Epithelial cell of proximal tubule (primary cell): ENCODE measurements around the gene SUSD1. TPM values are rescaled to one million over a fixed set of nuclear protein-coding genes. Genes with fewer than 3 reads are reported as not detected.

Experiments used
- DNase-seq: peaks from one replicate; pipeline ENCODE4 v3.0.0-alpha.2; 2011; ENCODE audit warnings: low read depth
- H3K4me3 ChIP-seq: 2 replicates; pipeline ENCODE4 v1.5.1; 2011; ENCODE audit warnings: low read depth, mild to moderate bottlenecking, low read length
- CTCF ChIP-seq: conservative IDR thresholded peaks from 2 replicates; pipeline ENCODE4 v1.5.1; 2012; ENCODE audit warnings: low read depth, mild to moderate bottlenecking, low read length
- total RNA-seq: library from RNA; depleted of rRNA; stranded (reverse); fragments of >200 nt; gene quantifications from 2 replicates; pipeline ENCODE4 v1.2.3, GENCODE V29; 2015

SUSD1 gene
- total RNA-seq, 1 donor from 2014 or later, result 37.4 TPM

DNA sequence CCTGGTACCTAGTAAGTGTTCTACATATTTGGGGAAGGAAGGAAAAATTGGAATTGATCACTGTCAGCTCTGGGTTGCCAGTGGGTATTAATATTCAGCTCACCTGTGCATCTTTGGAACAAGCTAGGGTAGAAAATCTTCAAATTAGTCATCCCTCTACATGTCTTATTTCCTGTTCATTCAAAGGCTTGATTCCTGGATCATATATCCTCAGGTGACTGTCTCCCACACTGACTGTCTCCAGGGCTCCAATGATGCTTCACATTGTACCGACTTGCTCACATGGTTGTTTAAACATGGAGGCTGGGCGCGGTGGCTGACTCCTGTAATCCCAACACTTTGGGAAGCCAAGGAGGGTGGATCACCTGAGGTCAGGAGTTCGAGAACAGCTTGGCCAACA is 11.6 kb upstream of the SUSD1 start:
- no peak for TF ChIP-seq CTCF
- DNase-seq, result no peak
- H3K4me3 ChIP-seq, result no peak overlapping the region

GRCh38 chr9:112184946-112185345 is 9.8 kb upstream of the SUSD1 start:
- no peak for TF ChIP-seq CTCF
- H3K4me3 ChIP-seq, result no peak overlapping the region
- DNase-seq, result no peak

DNA sequence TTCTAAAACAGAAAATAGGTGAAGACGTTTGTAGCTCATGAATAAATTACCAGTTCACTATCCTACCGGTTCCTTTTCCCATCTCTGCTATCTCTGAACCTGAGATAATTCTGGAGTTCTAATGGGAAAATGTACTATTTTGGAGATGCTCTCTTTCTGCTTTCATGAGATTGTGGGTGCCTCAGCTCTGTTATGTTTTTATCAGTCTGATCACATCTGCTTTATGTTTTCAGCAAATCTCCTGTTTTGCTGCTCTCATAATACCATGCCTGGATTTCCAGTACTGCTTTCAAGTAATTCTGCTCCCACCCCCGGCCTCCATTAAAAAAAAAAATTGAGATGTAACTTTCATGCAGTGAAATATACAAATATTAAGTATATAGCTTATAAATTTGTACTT is 9.1 kb upstream of the SUSD1 start:
- no peak overlapping the region for H3K4me3 ChIP-seq
- TF ChIP-seq CTCF, result no peak
- no peak for DNase-seq

DNA sequence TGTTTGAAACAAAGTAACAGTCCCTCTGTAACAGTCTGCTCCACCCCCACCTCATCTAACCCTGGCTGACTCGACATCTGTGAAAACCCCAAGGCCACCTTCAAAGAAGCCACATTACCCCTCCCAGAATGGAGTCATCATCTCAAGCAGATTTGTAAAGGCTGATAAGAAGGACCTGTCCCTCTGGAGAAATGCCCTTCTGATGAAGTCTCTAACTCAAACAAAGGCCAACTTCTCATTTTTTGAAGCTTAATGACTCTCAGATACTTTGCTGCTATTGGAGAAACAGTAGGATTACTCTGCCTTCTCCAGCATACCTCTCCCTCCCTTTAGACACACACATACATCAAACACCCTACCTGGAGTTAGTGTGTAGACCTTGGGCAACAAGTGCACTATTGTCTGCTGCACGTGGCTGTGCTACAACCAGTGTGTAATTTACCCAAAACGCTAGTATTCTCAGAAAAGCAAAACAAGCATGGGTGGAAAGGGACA is 5.3 kb upstream of the SUSD1 start:
- TF ChIP-seq CTCF, result no peak
- no peak for DNase-seq

DNA sequence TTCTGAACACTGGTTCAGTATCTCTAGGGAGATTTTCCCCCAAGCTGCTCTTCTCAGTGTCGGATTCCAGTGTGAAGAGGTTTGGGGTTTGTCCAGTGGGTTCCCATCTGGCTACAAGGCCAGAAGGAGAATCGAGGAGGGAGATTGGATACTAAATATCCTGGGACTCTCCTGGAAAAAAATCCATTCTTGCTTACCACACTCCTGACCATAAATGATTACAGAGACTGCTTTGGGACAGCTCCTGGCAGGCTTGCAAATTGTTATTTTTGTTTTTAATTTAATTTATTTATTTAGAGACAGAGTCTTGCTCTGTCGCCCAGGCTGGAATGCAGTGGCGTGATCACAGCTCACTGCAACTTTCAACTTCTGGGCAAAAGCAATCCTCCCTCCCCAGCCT is 4.7 kb upstream of the SUSD1 start:
- no peak for DNase-seq
- TF ChIP-seq CTCF, result no peak
- H3K4me3 ChIP-seq, result no peak overlapping the region

More for the DNA sequence above, 5.3 kb upstream of the SUSD1 start:
- no peak overlapping the region for H3K4me3 ChIP-seq

DNA sequence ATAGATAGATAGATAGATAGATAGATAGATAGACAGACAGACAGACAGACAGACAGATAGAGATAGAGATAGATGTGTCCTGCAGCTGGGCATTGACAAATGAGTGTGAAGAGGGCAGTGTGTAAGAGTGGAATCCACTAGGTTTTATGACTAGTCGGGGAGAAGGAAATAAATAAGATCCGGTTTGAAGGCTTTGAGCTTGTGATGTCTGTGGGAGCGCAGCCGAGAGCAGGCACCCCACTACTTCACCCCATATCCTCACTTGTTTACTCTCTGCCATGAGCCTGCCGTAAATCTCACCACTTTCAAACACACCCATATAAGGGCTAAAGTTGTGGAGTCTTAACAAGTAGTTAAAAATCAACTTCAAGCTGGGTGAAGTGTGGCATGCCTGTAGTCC is 1.4 kb upstream of the SUSD1 start:
- no peak overlapping the region for H3K4me3 ChIP-seq
- no peak for TF ChIP-seq CTCF
- peak; percentile 66 for DNase-seq

DNA sequence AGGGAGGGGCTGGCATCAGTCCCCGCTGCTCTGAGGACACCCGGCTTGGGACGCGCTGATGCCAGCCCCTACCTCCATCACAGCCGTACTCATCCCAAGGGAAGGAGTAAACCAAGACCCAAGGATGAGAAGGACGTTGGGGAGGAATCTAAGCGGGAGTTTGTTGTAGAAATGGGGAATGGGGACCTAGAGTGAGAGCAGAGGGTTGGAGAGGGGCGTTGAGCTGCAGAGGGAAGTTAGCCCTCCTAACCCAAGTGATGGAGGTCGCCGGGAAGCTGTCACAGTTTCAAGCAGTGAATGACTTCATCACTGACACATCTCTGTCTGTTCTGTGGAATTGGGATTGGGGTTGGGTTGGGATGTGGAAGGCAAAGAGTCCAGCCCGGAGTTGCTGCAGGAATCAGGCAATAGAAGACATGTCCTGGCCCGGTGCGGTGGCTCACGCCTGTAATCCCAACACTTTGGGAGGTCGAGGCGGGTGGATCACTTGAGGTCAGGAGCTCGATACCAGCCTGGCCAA is 759 bp upstream of the SUSD1 start:
- no peak for DNase-seq
- no peak for TF ChIP-seq CTCF
- H3K4me3 ChIP-seq, result peak overlapping the region; percentile 62
